Measurements from ENCODE around the gene MARCHF4. TPM values are rescaled to one million over a fixed set of nuclear protein-coding genes. Genes with fewer than 3 reads are reported as not detected.
A peak's percentile ranks its signal among the peaks of the same experiment; 100 is the strongest.

The MARCHF4 gene
- total and polyA plus RNA-seq, 11 donors, result 0.01 to 0.56 (median 0.14) TPM; not detected in 6

DNA sequence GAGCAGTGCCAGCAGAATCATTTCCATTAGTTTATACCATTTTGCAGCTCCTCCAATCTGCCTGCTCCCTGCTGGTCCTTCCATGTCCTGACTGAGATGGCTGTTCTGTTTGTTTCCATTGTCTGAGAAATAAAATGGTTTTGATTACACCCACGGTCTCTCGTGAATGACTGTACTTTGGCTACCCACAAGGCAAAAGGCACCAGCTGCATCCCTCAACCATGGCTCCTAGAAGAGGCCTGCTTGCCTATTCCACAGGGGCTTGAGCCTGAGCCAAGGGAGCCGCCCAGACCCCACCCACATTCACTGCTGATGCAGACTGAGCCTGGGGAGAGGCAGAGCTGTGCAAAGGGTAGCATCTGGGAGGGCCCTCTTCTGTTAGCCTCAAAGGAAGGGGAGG is 31.2 kb downstream of the MARCHF4 start:
- Histone ChIP-seq H3K36me3 (no peaks in the 10 kb centered on the region), H3K4me3 (no peak overlapping the region), H3K9me3 (no peaks in the 10 kb centered on the region), H3K27ac (peak overlapping the region in 6 of 12 donors; percentile 16 to 76 (median 72)), H3K27me3 (no peaks in the 10 kb centered on the region), H3K4me1 (peaks cover 3 to 27% (median 16%) of the 10 kb centered on the region in 12 donors)
- intact Hi-C loops (cut with DNase I), result no loop called here
- 42 to 54% (median 47%) methylated on average over 3 of the region's 3 CpGs for WGBS, 4 donors
- DNase-seq, result peak in 4 of 5 donors; percentile 30 to 40 (median 36)
- peak in 3 of 4 donors; percentile 40 to 64 (median 59) for ATAC-seq
- TF ChIP-seq POLR2A (IDR thresholded peaks at IDR 0.05) (no peak), CTCF (IDR thresholded peaks at IDR 0.05) (no peak)

DNA sequence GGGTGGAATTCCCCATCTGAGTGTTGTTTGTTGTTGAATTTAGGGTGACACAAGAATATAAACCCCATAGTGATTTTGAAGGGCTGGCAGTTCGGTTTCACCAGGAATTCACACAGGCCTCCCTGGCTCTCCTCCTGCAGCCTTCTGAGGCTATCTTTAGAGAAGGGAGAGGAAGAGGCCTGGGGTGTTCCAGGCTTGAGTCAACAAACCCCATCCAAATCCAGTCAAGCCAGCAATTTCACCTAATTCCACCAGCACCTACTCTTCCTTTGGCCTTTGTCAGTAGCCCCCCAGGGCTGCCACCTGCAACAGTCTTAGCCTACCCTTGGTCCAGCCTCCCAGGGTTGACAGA is 32.0 kb downstream of the MARCHF4 start:
- peak overlapping the region; percentile 1 to 76 (median 64) for H3K27ac ChIP-seq
- H3K27me3 ChIP-seq, result no peaks in the 10 kb centered on the region
- H3K4me3 ChIP-seq, result no peak overlapping the region
- H3K9me3 ChIP-seq, result no peaks in the 10 kb centered on the region
- ATAC-seq (peak in 3 of 4 donors; percentile 24 to 55 (median 51)), DNase-seq (no peak)
- intact Hi-C loops (cut with DNase I), result no loop called here
- H3K4me1 ChIP-seq, result peaks cover 3 to 27% (median 16%) of the 10 kb centered on the region in 12 donors
- WGBS, 4 donors, result 10 to 20% (median 18%) methylated on average over 1 of the region's 1 CpG
- H3K36me3 ChIP-seq, result no peaks in the 10 kb centered on the region
- TF ChIP-seq CTCF (IDR thresholded peaks at IDR 0.05), result no peak
- TF ChIP-seq POLR2A (IDR thresholded peaks at IDR 0.05), result no peak

DNA sequence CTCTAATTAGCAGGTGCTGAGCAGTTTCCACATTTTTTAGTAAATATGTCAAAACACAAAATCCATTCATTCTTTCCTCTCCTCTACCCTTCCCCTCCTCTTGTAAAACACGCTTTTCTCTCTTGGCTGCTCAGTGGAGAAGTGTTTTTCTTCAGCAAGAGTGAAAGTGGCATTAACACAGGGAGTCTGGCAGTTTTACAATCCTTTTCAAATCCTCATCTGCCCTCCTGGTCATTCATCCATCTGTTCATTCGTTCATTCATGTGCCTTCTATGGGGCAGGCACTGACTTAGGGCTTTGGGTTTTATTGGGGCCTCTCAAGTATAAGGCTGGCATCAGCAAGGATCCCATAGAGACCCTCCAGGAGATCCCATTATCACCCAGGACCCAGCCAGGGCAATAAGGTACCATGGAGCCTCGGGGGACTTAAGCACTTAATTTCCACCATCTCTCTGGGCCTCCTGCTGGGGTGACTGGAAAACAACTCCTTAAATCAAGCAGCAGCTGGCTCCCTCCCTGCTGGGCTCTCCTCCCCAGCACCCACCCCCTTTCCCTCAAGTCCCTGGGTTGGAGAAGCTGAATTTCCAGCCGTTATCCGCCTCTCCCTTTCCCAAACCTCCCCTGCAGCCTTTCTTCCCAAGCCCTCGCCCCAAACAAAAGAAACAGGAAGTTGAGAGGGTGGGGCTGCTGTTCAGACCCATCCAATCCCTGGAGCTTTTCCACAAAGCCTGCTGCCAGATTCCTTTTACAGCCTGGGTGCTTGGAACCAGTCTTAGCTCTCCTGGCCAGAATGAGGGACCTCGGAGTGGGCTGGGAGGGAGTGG is 32.6 kb downstream of the MARCHF4 start:
- Histone ChIP-seq H3K4me3 (no peak overlapping the region), H3K4me1 (peaks cover 3 to 27% (median 16%) of the 10 kb centered on the region in 12 donors), H3K27me3 (no peaks in the 10 kb centered on the region), H3K27ac (peak overlapping the region; percentile 1 to 76 (median 64)), H3K36me3 (no peaks in the 10 kb centered on the region), H3K9me3 (no peaks in the 10 kb centered on the region)
- WGBS, 4 donors, result 33 to 40% (median 35%) methylated on average over 7 of the region's 7 CpGs
- peak in 4 of 5 donors; percentile 41 to 70 (median 54) for DNase-seq
- intact Hi-C loops (cut with DNase I), result no loop called here
- ATAC-seq, result peak; percentile 45 to 89 (median 77)
- TF ChIP-seq POLR2A (IDR thresholded peaks at IDR 0.05) (no peak), CTCF (IDR thresholded peaks at IDR 0.05) (peak in 2 of 12 donors; percentile 11 to 25)

GRCh38 chr2:216335252-216335651 is 37.0 kb downstream of the MARCHF4 start:
- intact Hi-C loops (cut with DNase I), result no loop called here
- peaks cover 2 to 12% (median 10%) of the 10 kb centered on the region in 12 donors for H3K4me1 ChIP-seq
- WGBS, 4 donors, result 71 to 83% (median 77%) methylated on average over 1 of the region's 1 CpG

More at GRCh38 chr2:216335252-216335651, 37.0 kb downstream of the MARCHF4 start:
- Histone ChIP-seq H3K36me3 (no peaks in the 10 kb centered on the region), H3K27ac (no peak overlapping the region), H3K4me3 (no peak overlapping the region), H3K9me3 (peaks cover 0 to 7% (median 0%) of the 10 kb centered on the region in 12 donors), H3K27me3 (no peaks in the 10 kb centered on the region)
- no peak for TF ChIP-seq POLR2A (IDR thresholded peaks at IDR 0.05)
- TF ChIP-seq CTCF (IDR thresholded peaks at IDR 0.05), result no peak
- no peak for DNase-seq
- no peak for ATAC-seq
